SK-N-SH treated with all-trans-retinoic acid at 6 μM for 48 hours (cell line): ENCODE measurements around the gene WIPF1.

Source experiments
- ATAC-seq: fragments of 200-7000 bp; cut with Tn5 transposase; 3 replicates; pipeline ENCODE4 v1.9.1; 2020; ENCODE audit warnings: mild to moderate bottlenecking, moderate library complexity
- ARNTL ChIP-seq: fragments of 450-650 bp; formaldehyde crosslinking; IDR thresholded peaks from 2 replicates; pipeline ENCODE4 v1.5.0; 2020; ENCODE audit warnings: low read depth, mild to moderate bottlenecking, moderate library complexity, borderline replicate concordance
- BACH2 ChIP-seq: fragments of 250-450 bp; sonication (Bioruptor Pico); IDR thresholded peaks from 2 replicates; pipeline ENCODE4 v1.9.0; 2021; ENCODE audit warnings: mild to moderate bottlenecking, borderline replicate concordance
- CSDC2 ChIP-seq: fragments of 250-450 bp; sonication (Bioruptor Pico); IDR thresholded peaks from 2 replicates; pipeline ENCODE4 v1.5.0; 2020; ENCODE audit warnings: mild to moderate bottlenecking, moderate library complexity
- CSRNP3 ChIP-seq: fragments of 250-450 bp; sonication (Bioruptor Pico); IDR thresholded peaks from 2 replicates; pipeline ENCODE4 v1.5.1; 2021; ENCODE audit warnings: mild to moderate bottlenecking, moderate library complexity
- ESRRG ChIP-seq: fragments of 250-450 bp; sonication (Bioruptor Pico); IDR thresholded peaks from 2 replicates; pipeline ENCODE4 v1.6.1; 2021; ENCODE audit warnings: mild to moderate bottlenecking
- GLIS3 ChIP-seq: fragments of 250-450 bp; sonication (Bioruptor Pico); IDR thresholded peaks from 2 replicates; pipeline ENCODE4 v1.5.0; 2020; ENCODE audit warnings: mild to moderate bottlenecking, moderate library complexity
- ISL1 ChIP-seq: fragments of 250-450 bp; sonication (Bioruptor Pico); IDR thresholded peaks from 2 replicates; pipeline ENCODE4 v2.1.2; 2022; ENCODE audit warnings: mild to moderate bottlenecking, moderate library complexity
- OSR1 ChIP-seq: fragments of 250-450 bp; sonication (Bioruptor Pico); IDR thresholded peaks from 2 replicates; pipeline ENCODE4 v1.8.0; 2022; ENCODE audit warnings: moderate library complexity, mild to moderate bottlenecking, inconsistent platforms
- PATZ1 ChIP-seq: fragments of 250-450 bp; sonication (Bioruptor Pico); IDR thresholded peaks from 2 replicates; pipeline ENCODE4 v1.8.0; 2020; ENCODE audit warnings: mild to moderate bottlenecking, moderate library complexity, borderline replicate concordance
- POU6F1 ChIP-seq: fragments of 250-450 bp; sonication (Bioruptor Pico); IDR thresholded peaks from 2 replicates; pipeline ENCODE4 v1.8.0; 2021; ENCODE audit warnings: low read depth, mild to moderate bottlenecking, moderate library complexity, borderline replicate concordance
- PPARA ChIP-seq: fragments of 250-450 bp; sonication (Bioruptor Pico); IDR thresholded peaks from 2 replicates; pipeline ENCODE4 v1.5.0; 2020; ENCODE audit warnings: mild to moderate bottlenecking, borderline replicate concordance
- RARB ChIP-seq: fragments of 250-450 bp; sonication (Bioruptor Pico); IDR thresholded peaks from 2 replicates; pipeline ENCODE4 v1.8.0; 2021; ENCODE audit warnings: mild to moderate bottlenecking, moderate library complexity
- TCF4 ChIP-seq: fragments of 250-450 bp; sonication (Bioruptor Pico); IDR thresholded peaks from 2 replicates; pipeline ENCODE4 v1.8.0; 2021; ENCODE audit warnings: mild to moderate bottlenecking, moderate library complexity, borderline replicate concordance
- TOX ChIP-seq: fragments of 250-450 bp; sonication (Bioruptor Pico); IDR thresholded peaks from 2 replicates; pipeline ENCODE4 v1.8.0; 2021; ENCODE audit warnings: mild to moderate bottlenecking, moderate library complexity, borderline replicate concordance
- TSHZ2 ChIP-seq: fragments of 250-450 bp; sonication (Bioruptor Pico); IDR thresholded peaks from 2 replicates; pipeline ENCODE4 v1.5.0; 2020; ENCODE audit warnings: mild to moderate bottlenecking, moderate library complexity
- ZC3H10 ChIP-seq: fragments of 250-450 bp; sonication (Bioruptor Pico); IDR thresholded peaks from 2 replicates; pipeline ENCODE4 v1.5.1; 2021; ENCODE audit warnings: mild to moderate bottlenecking, moderate library complexity
- ZFP3 ChIP-seq: fragments of 250-450 bp; sonication (Bioruptor Pico); IDR thresholded peaks from 2 replicates; pipeline ENCODE4 v1.5.0; 2020; ENCODE audit warnings: mild to moderate bottlenecking, moderate library complexity
- ZFP30 ChIP-seq: fragments of 450-650 bp; formaldehyde crosslinking; IDR thresholded peaks from 2 replicates; pipeline ENCODE4 v1.5.0; 2022; ENCODE audit warnings: mild to moderate bottlenecking, moderate library complexity
- ZNF565 ChIP-seq: fragments of 450-650 bp; formaldehyde crosslinking; conservative IDR thresholded peaks from 2 replicates; pipeline ENCODE4 v1.5.0; 2020; ENCODE audit warnings: low read depth, mild to moderate bottlenecking, moderate library complexity
- ZNF70 ChIP-seq: fragments of 450-650 bp; formaldehyde crosslinking; IDR thresholded peaks from 2 replicates; pipeline ENCODE4 v1.5.0; 2020; ENCODE audit warnings: mild to moderate bottlenecking, moderate library complexity
- ZNF8 ChIP-seq: fragments of 450-650 bp; formaldehyde crosslinking; IDR thresholded peaks from 2 replicates; pipeline ENCODE4 v1.5.0; 2020; ENCODE audit warnings: mild to moderate bottlenecking, moderate library complexity

Gene WIPF1

GRCh38 chr2:174518395-174518794 lies 79.2 kb downstream of the WIPF1 start:
- TF ChIP-seq TCF4 (CRISPR knock-in tag) (no peak), ISL1 (CRISPR knock-in tag) (no peak), GLIS3 (CRISPR knock-in tag) (no peak), ZFP30 (no peak), RARB (CRISPR knock-in tag) (no peak), ESRRG (CRISPR knock-in tag) (no peak), ZNF70 (CRISPR knock-in tag) (no peak), PPARA (CRISPR knock-in tag) (no peak), TSHZ2 (no peak), OSR1 (CRISPR knock-in tag) (no peak), ZNF8 (CRISPR knock-in tag) (no peak)
- TF ChIP-seq, all 23 proteins: peak for 0
- no peak for ATAC-seq

DNA sequence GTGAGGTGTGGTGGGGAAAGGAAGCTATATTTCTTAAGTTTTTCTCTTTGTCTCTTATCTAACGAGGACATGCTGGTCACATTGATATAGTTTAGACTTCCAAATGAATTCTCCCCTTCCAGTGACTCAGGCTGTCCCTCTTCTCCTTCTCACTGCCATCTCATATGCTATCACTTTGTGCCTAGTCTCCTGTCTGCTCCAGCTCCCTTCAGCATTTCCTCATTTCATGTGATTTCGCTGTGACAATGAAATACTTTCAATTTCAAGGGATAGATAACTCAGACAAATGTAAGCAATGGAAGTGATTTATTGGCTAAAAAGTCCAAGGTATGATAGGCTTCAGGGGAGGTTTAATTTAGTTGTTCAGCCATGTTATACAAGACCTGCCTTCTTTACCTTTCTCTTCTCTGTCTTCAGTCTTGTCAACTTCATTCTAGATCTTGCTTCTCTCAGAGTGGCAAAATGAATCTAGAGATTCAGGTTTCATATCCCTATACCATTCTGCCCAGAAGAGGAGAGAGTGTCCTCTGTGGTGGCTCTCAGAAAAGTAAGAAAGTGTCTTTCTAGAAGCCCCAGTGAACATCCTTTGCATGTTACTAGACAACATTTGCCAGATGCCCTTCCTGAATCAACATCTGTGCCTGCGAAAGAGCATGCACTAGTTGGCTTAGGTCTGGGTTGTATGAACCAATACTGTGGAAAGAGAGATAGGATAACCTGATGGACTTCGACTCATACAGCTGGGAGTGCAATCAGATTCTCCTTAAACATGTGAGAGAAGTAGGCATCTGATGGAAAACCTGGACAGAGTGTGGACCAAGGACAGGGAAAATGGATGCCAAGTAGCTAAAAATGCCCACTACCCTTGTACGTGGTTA lies 80.9 kb downstream of the WIPF1 start:
- TF ChIP-seq BACH2 (CRISPR knock-in tag) (no peak), ZNF8 (CRISPR knock-in tag) (no peak), ARNTL (CRISPR knock-in tag) (no peak), PATZ1 (no peak), GLIS3 (CRISPR knock-in tag) (no peak), ZNF70 (CRISPR knock-in tag) (no peak), ZC3H10 (CRISPR knock-in tag) (no peak), CSDC2 (CRISPR knock-in tag) (no peak), TOX (CRISPR knock-in tag) (no peak), CSRNP3 (CRISPR knock-in tag) (no peak), ZFP3 (CRISPR knock-in tag) (no peak), POU6F1 (no peak), ISL1 (CRISPR knock-in tag) (no peak), ZNF565 (CRISPR knock-in tag) (no peak)
- ATAC-seq = no peak

DNA sequence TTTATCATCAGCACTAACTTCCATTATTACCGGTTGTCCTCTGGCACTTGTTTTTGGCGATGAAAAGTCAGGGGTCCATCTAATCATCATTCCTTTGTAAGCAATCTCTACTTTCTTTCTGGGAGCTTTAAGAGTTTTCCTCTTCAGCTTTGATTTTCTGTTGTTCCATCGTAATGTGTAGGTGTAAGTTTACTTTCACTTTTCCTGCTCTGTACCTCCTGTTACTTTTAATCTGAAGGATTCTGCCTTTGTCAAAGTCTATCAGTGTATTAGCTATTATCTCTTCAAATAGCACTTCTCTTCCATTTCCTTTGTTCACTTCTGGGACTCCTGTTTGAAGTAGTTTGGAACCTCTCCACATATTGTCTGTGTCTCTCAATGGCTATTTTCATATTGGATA lies 85.3 kb downstream of the WIPF1 start:
- TF ChIP-seq TCF4 (CRISPR knock-in tag) = no peak
- TF ChIP-seq OSR1 (CRISPR knock-in tag) = no peak
- TF ChIP-seq PATZ1 = no peak
- no peak for TF ChIP-seq POU6F1
- no peak for TF ChIP-seq TSHZ2
- TF ChIP-seq PPARA (CRISPR knock-in tag) = no peak
- TF ChIP-seq ARNTL (CRISPR knock-in tag) = no peak
- TF ChIP-seq, all 23 proteins: peak for 0
- no peak for ATAC-seq
